Kasumi-1 (cell line): ENCODE measurements around the gene MEIOSIN.

ENCODE experiments used
- DNase-seq, 2 experiments: peaks; one replicate each; lab custom pipeline; 2025; lab: John Stamatoyannopoulos, UW

The MEIOSIN gene

DNA sequence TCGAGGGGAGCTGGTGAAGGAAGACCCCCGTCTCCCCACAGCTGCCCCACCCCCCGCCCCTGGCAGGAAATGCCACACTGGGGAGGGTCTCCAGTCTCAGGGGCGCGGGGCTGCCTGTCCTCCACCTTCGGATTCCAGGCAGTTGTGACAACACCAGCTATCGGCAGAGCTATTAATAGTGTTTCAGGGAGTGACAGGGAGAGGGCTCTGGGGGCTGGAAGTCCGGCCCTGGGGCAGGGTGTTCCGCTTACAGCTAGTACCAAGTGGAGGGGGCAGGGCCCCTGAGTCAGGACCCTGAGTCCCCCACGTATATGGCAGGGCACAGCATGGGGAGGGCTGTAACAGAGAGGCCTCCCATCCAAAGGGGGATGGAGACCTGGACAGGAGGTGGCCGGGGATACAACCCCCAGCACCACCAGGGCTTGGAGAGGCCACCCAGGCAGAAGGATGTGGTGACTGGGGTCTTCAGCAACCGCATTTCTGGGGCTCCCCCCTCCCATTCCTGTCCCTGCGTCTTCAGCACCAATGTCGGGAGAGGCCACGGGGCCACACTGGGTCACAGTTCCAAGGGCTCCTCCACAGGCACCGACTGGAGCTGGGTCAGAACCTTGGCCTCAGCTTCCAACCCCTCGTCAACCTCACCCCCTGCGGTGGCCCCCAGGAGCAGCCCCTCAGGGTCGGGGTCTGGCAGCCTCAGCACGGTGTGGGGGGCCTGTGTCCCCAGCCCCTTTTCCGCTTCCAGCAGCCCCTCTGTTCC is 31.9 kb downstream of the MEIOSIN start:
- DNase-seq: no peak

DNA sequence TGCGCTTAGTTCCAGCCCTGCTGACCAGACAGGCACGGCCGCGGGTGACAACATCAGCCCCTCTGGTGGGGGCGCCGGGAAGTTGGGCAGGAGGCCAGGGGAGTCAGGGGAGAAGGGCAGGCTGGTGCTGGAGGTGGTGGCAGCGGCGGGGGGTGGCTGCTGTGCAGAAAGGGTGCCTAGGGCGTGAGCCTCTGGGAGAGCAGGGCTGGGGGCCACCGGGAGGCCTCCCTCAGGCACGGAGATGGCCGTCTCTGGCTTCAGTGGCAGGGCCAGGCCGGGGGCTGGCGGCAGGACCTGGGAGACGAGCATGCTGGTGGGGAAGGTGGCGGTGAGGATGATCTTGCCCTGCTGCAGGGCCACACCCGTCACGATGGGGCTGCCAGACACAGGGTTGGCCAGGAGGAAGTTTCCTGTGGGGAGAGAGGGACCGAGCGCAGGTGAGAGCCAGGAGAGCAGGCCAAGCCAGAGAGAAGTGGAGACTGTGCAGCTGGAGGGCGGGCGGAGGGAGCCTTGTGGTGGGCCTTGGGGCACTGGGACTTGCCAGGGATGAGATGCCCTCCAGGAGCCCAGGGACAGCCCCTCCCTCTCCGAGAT is 32.6 kb downstream of the MEIOSIN start:
- DNase-seq: no peak

DNA sequence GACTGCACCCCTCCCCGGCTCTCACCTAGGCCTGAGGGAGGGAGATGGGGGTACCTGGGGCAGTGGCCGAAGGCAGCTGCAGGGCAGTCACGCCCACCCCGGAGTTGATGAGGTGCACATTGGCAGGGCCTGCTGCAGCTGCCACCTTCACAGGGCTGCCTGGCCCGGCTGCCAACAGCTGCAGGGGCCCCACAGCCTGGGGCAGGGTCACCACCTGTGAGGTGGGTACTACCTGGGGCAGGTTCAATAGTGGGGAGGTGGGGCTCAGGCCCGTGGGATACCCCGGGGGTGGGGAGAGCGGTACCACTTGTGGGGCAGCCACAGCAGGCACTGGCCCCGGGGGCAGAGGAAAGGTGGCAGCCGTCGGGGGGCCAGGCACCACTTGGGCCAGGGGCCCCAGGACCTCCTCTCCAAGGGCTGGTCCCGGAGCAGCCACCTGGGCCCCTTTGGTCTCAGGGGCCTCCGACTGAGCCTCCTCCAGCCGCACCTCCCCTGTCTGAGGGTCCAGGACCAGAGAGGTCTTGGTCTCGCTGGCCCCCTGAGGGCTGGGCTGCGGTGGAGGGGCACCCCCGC is 33.1 kb downstream of the MEIOSIN start:
- DNase-seq: no peak

DNA sequence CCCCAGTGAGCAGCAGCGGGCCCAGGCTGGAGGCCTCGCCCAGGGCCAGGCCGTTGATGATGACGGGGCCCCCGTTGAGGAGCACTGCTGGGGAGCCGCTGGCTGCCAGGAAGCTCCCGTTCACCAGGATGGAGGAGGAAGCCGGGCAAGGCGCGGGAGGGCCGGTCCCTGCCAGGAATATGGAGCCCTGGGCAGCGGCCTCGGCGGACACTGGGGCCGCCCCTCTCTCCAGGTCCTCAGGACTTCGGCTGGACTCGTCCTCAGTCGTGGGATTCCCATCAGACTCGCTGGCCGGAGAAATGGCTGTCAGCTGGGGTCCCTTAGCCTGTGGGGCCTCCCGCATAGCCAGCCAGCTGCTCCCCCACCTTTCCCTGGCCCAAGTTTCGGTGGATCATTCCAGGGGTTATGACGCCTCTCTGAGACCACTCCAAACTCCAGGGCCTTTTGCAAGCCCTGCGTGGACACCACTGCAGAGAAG is 33.7 kb downstream of the MEIOSIN start:
- no peak for DNase-seq

DNA sequence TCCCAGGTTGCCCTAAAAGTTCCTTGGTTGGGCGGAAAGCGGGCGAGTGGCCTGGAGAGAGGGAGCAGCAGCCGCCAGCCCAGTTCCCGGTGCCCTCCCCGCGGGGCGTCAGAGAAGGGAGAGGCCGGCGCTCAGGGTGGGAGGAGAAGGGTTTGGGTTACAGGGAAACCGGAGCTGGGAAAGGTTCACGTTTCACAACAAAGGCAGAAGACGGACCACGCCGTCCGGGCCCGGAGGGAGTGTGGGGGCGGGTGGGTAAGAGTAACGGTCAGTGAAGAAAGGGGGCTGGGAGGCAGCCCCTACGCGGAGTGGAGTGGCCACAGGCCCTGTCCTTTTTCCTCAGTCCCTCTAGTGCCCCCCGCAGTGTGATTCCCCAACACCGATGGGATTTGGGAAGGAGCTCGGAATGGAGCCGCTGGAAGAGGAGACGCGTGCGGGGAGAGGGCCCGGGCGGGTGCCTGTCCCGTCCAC is 34.2 kb downstream of the MEIOSIN start:
- DNase-seq: no peak

DNA sequence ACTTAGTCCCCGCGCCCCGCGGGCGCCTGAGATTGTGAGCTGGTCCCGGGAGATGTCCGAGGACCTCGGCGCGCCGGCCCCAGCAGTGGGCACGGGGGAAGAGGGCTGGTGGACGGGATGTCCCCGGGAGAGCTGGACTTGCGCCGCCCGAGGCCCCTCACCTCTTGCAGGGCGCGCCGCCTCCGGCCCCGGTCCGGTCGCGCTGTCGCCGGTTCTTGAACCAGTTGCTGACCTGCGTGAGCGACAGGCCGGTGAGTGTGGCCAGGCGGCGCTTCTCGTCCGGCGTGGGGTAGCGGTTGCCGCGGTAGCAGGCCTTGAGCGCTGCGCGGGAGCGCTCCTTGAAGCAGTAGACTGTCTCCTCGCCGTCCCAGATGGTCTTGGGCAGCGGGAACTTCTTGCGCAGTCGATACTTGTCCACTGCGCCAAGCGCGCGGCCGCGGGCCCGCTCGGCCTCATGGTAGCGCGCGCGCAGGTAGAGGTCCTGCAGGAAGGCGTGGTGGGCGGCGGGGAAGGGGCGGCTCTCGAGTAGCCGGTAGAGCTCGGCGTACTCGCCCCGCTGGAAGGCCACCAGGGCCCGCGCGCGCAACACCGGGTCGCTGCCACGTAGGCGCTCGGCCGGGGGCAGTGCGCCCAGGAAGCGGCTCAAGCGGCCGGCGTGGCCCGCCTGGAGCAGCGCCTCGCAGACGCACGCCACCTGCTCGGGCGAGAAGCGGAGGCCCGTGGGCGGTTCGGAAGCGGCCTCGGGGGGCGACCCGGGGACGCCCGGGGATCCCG is 34.8 kb downstream of the MEIOSIN start:
- no peak for DNase-seq

DNA sequence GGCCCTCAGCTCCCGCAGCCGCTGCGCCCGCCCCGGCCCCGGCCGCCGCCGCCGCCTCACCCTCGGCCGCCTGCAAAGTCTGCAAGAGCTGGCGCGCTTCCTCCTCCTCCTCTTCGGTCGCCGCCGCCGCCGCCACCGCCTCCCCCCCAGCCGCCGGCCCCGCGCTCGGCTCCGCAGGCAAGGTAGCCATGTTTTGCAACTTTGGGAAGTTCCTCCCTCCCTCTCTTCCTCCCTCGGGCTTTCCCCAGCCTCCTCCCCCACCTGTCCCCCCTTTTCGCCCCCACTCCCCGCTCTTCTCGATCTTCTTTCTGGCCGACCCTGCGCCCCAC is 35.4 kb downstream of the MEIOSIN start:
- peak; percentile 19 to 55 for DNase-seq

DNA sequence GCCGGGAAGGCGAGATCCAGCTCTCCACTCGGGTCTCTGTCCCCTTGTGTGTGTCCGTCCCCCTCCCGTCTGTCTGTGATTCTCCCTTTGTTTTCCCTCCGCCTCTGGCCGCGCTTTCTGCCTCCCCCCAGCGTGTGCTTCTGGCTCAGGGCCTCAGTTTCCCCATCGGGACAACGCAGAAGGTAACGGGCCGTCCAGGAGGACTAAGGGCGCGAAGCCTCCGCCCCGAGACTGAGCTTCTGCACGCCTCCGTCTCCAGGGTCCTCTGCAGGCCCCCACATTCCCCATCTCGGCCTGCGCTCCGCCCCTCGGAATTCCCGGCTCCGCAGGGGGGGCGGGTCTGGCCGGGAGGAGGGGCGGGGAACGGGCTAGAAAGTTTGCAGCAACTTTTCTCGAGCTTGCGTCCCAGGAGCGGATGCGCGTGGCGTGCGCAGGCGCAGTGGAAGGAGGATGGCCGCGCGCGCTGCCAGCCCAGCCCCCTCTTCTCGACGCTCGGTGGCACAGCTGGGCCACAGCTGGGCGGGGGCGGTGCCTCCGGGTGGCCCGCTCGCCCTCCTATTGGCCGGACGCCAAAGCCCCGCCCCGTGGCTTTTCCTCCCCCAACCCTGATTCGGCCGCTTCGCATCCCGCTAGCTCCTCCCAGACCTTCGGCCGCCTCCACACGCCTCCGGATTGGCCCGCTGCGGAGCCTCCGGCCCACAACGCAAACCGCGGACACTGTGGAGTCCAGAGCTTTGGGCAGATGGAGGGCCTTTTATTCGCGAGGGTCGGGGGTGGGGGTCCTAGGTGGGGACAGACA is 35.9 kb downstream of the MEIOSIN start, which contains the start of gene SIX5:
Gene SIX5, minus strand, starts transcription at position 269 of the 799 bp plus-strand sequence. CDS start 408 bp downstream, outside the sequence.
- DNase-seq: peak; percentile 90

DNA sequence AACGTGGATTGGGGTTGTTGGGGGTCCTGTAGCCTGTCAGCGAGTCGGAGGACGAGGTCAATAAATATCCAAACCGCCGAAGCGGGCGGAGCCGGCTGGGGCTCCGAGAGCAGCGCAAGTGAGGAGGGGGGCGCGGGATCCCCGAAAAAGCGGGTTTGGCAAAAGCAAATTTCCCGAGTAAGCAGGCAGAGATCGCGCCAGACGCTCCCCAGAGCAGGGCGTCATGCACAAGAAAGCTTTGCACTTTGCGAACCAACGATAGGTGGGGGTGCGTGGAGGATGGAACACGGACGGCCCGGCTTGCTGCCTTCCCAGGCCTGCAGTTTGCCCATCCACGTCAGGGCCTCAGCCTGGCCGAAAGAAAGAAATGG is 36.6 kb downstream of the MEIOSIN start:
- DNase-seq: no peak

DNA sequence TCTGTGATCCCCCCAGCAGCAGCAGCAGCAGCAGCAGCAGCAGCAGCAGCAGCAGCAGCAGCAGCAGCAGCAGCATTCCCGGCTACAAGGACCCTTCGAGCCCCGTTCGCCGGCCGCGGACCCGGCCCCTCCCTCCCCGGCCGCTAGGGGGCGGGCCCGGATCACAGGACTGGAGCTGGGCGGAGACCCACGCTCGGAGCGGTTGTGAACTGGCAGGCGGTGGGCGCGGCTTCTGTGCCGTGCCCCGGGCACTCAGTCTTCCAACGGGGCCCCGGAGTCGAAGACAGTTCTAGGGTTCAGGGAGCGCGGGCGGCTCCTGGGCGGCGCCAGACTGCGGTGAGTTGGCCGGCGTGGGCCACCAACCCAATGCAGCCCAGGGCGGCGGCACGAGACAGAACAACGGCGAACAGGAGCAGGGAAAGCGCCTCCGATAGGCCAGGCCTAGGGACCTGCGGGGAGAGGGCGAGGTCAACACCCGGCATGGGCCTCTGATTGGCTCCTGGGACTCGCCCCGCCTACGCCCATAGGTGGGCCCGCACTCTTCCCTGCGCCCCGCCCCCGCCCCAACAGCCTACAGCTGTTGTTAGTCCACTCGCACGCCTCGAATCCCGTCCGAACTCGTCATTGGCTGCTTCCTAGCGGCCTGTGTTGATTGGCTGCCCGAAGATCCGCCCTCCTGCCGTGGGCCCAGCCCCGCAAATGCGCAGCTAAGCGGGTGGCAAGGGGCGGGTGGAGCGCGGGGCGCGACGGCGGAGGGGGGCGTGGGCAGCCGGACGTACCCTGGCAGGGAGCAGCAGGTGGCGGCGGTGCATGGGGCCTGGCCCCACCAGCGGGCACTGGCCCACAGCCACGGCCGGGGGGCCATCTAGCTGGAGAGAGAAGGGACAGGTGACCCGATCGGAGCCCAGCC is 37.2 kb downstream of the MEIOSIN start:
- peak; percentile 97 to 98 for DNase-seq

DNA sequence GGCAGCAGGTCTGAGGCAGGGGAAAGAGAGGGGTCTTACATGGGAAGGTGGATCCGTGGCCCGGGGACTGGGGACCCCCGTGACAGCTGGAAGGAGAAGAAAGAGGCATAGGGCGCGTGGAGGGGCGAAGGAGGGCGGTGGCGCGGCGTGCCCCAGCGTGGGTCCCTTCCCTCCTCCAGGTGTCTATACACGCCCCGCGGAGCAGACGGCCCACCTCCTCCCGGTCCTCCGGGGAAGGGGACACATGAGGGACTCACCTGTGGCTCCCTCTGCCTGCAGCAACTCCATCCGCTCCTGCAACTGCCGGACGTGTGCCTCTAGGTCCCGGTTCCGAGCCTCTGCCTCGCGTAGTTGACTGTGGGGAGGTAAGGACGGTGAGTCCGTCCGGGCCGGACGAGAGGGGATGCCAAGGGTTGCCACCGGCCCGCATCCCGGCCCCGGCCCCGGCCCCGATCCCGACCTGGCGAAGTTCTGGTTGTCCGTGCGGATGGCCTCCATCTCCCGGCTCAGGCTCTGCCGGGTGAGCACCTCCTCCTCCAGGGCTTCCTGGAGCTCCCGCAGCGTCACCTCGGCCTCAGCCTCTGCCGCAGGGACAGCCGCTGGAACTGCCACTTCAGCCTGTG is 38.2 kb downstream of the MEIOSIN start:
- DNase-seq: no peak

DNA sequence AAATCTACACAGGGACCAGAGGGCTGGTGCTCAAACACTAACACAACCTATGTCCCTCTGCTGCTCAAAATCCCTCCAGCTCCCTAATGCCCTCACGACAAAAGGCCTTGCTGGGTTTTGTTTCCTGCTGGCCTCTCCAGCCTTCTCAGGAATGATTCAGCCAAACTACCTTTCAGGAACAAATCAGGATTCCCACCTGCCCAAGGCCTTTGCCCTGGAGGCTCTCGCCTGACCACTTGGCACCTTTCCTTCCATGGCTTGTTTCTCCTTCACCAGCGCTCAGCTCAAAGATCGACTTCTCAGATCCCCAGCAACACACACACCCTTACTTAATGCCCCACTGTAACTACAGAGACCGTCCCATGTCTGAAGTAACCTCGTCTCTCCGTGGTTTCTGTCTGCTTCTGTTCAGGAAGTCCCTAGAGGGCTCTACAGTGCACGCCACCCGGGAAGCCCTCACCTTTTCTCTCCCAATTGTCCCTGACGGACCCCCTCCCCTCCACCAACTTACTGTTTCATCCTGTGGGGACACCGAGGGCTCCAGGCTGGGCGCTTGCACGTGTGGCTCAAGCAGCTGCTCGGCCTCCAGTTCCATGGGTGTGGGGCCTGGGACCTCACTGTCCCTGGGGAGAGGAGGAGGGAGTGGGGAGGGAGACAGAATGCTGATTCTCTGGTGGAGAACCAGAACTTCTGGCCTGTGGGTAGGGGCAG is 39.0 kb downstream of the MEIOSIN start:
- DNase-seq: peak; percentile 15 to 32

DNA sequence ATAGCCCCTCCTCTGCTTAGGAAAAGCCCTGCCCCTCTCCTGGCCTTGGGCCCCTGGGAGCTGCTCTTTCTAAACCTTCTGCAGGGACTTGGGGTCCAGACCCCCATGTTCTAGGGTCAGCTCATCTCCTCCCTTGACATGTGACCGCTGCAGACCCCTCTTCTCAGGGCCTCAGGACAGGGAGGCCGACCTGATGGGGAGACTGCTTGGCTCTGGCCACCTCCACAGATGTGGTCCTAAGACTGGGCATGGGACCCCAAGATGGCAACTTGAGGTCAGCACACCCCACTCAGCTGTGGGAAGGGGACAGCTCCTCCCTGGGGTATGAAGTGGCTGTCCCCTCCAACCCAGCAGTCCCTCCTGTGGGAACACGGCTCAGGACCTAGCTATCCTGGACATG is 39.7 kb downstream of the MEIOSIN start:
- DNase-seq: no peak

DNA sequence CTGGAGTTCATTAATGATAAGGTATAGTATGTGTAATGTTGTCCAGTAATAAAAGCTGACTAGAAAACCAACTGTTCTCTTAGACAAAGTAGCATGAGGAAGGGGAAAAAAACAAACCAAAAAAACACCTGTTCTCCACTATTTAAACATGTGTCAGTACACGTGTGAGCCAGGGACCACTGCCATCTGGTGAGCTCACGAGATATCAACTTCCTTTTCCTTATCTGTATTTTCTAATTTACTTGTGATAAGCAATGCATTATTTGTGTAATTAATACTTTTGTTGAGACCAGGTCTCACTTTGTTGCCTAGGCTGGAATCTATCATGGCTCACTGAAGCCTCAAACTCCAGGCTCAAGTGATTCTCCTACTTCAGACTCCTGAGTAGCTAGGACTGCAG is 40.1 kb downstream of the MEIOSIN start:
- no peak for DNase-seq

DNA sequence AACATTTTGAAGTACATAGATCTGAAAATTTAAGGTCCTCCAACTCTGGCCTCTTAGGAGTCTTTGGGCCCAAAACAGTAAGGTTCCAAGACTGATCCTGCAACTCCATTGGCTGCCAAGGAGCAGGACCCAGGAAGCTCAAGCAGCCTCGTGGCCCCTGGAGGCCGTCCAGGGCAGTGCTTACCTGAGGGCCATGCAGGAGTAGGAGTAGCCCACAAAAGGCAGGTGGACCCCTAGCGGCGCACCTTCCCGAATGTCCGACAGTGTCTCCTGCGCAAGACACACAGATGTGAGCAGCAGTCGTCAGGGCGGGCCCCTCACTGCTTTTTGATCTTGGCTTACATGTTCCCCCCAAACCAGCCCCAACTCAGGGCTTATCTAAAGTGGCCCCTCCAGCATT is 41.5 kb downstream of the MEIOSIN start:
- DNase-seq: no peak

DNA sequence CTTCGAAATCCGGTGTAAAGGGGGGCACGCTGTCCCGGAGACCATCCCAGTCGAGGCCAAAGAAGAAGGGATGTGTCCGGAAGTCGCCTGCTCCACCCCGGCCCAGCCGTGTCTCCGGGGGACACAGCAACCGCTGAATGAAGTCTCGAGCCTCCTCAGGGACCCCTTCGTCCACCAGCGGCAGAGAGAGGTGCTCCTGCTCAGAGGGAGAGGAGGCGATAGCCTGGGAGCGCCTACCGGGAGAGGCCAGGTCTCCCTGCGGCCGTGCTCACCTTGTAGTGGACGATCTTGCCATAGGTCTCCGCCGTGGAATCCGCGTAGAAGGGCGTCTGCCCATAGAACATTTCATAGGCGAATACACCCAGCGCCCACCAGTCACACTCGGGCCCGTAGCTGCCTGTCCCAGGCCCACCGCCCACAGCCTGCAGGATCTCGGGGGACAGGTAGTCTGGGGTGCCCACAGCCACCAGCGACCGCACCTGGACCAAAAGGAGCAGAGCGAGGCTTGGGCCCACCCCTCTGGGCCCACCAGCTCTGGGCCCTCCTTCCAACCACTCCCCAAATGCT is 44.2 kb downstream of the MEIOSIN start:
- no peak for DNase-seq

DNA sequence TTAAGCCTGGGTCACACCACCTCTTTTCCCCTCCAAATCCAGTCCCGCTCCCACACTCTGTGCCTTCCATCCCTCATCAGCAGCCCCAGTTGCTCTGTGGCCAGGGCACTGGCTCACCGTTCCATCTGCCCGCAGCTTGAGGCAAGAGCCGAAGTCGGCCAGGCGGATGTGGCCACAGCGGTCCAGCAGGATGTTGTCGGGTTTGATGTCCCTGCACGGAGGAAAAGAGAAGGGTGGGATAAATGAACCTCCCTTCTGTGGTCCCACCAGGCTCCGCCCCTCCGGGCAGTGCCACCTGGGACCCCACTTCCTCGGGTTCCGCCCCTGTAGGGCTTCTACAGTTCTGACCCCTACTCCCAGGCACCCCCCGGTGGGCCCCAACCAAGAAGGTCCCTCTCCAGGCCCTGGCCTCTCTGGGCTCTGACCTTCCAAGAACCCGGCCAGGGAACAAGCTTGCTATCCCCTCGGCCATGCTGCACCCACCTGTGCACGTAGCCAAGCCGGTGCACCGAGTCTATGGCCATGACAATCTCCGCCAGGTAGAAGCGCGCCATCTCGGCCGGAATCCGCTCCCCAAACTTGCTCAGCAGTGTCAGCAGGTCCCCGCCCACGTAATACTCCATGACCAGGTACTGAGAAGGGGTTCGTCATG is 44.9 kb downstream of the MEIOSIN start:
- no peak for DNase-seq
